ENCODE measurements around the gene PF4V1.

- TF ChIP-seq CTCF (IDR thresholded peaks at IDR 0.05; ENCODE audit: low read depth, low read length) (no peak), EZH2phosphoT487 (IDR thresholded peaks at IDR 0.05; ENCODE audit: low read depth) (no peak)
These were observed 19.4 kb downstream of the PF4V1 start for GRCh38 chr4:73872316-73873108.
